Keratinocyte (primary cell): ENCODE results near the gene PGS1. TPM values are rescaled to one million over a fixed set of nuclear protein-coding genes. Genes with fewer than 3 reads are reported as not detected.

Source experiments
- DNase-seq: peaks from one replicate; pipeline ENCODE4 v3.0.0-alpha.2; 2011; ENCODE audit warnings: low read depth, missing footprints, low spot score
- FAIRE-seq: peaks from 2 replicates; lab custom pipeline; 2011; peaks lifted over from hg19 to GRCh38; lab: Jason Lieb, UNC
- H2AFZ ChIP-seq: 2 replicates; pipeline ENCODE4 v1.6.0; 2012; ENCODE audit warnings: low read length, control low read depth, inconsistent platforms; ENCODE audit not compliant: control insufficient read depth
- H3K27ac ChIP-seq: 2 replicates; pipeline ENCODE4 v1.5.1; 2011; ENCODE audit warnings: low read length; ENCODE audit not compliant: control insufficient read depth, insufficient read depth
- H3K27me3 ChIP-seq: 3 replicates; pipeline ENCODE4 v1.6.0; 2011; ENCODE audit warnings: low read length; ENCODE audit not compliant: control insufficient read depth, insufficient read depth; ENCODE audit errors: extremely low read depth
- H3K36me3 ChIP-seq, 2 experiments: 2 replicates in 1 of 2; 3 replicates in 1 of 2; pipeline ENCODE4 v1.5.1; 2011; ENCODE audit warnings: low read length in 2 of 2, mild to moderate bottlenecking in 1 of 2; ENCODE audit not compliant: control insufficient read depth in 2 of 2, insufficient read depth in 2 of 2; ENCODE audit errors: extremely low read depth in 1 of 2
- H3K4me1 ChIP-seq: 3 replicates; pipeline ENCODE4 v1.5.1; 2011; ENCODE audit warnings: low read length; ENCODE audit not compliant: control insufficient read depth, insufficient read depth; ENCODE audit errors: extremely low read depth
- H3K4me2 ChIP-seq: 3 replicates; pipeline ENCODE4 v1.6.0; 2011; ENCODE audit warnings: low read depth, low read length; ENCODE audit not compliant: control insufficient read depth, insufficient read depth; ENCODE audit errors: extremely low read depth
- H3K4me3 ChIP-seq, 3 experiments: fragments of 200-600 bp in 1 of 3; sonication (generic) in 1 of 3; 2 replicates in 2 of 3; 3 replicates in 1 of 3; pipeline ENCODE4 v1.5.1; 2011 to 2016; ENCODE audit warnings: low read length in 3 of 3, mild to moderate bottlenecking in 3 of 3, control low read depth in 2 of 3, inconsistent platforms in 1 of 3, low read depth in 1 of 3, mixed read lengths in 1 of 3, mixed run types in 1 of 3, moderate library complexity in 1 of 3; ENCODE audit not compliant: control insufficient read depth in 2 of 3, insufficient read depth in 2 of 3; ENCODE audit errors: extremely low read depth in 1 of 3
- H3K79me2 ChIP-seq: 2 replicates; pipeline ENCODE4 v1.6.0; 2012; ENCODE audit warnings: low read length; ENCODE audit not compliant: control insufficient read depth, insufficient read depth
- H3K9ac ChIP-seq: 3 replicates; pipeline ENCODE4 v1.6.0; 2011; ENCODE audit warnings: low read length; ENCODE audit not compliant: control insufficient read depth, insufficient read depth; ENCODE audit errors: extremely low read depth
- H3K9me1 ChIP-seq: 3 replicates; pipeline ENCODE4 v1.6.0; 2011; ENCODE audit warnings: low read length; ENCODE audit not compliant: control insufficient read depth, insufficient read depth; ENCODE audit errors: extremely low read depth
- H3K9me3 ChIP-seq: 2 replicates; pipeline ENCODE4 v1.5.1; 2012; ENCODE audit warnings: low read depth, low read length; ENCODE audit not compliant: control insufficient read depth
- H4K20me1 ChIP-seq: 3 replicates; pipeline ENCODE4 v1.6.0; 2011; ENCODE audit warnings: low read length; ENCODE audit not compliant: control insufficient read depth, insufficient read depth; ENCODE audit errors: extremely low read depth
- CTCF ChIP-seq, 3 experiments: IDR thresholded peaks in 1 of 3; conservative IDR thresholded peaks in 1 of 3; optimal IDR thresholded peaks in 1 of 3; 2 replicates in 2 of 3; 3 replicates in 1 of 3; pipeline versions ENCODE3 to v1.5.1; 2011; ENCODE audit warnings: low read length in 3 of 3, mild to moderate bottlenecking in 3 of 3, moderate library complexity in 2 of 3, control low read depth in 1 of 3, inconsistent platforms in 1 of 3; ENCODE audit not compliant: insufficient read depth in 2 of 3; ENCODE audit errors: extremely low read depth in 1 of 3
- EZH2 ChIP-seq: IDR thresholded peaks from one replicate; pipeline ENCODE4 v1.6.1; 2012; ENCODE audit warnings: inconsistent platforms, mild to moderate bottlenecking, low read length, moderate library complexity
- dilution Hi-C: fragments of 300-500 bp; cut with MboI; formaldehyde crosslinking; loops from one replicate; pipeline ENCODE4 v1.7.0; 2020; ENCODE audit warnings: low sequenced_read_pairs; ENCODE audit not compliant: extremely low pct_ligation_motif_present
- polyA plus RNA-seq, 5 experiments: library from polyadenylated mRNA; depleted of rRNA in 3 of 5; stranded (reverse) in 3 of 5; stranded (forward) in 1 of 5; unstranded in 1 of 5; fragments of >200 nt; gene quantifications; 1 replicate in 1 of 5; 2 replicates in 3 of 5; 3 replicates in 1 of 5; pipeline versions ENCODE4 v1.2.1 to v1.2.3, GENCODE V29; 2011 to 2012; ENCODE audit warnings: missing spikeins in 2 of 5, low read depth in 1 of 5, low replicate concordance in 1 of 5

Gene PGS1
- polyA plus RNA-seq, 1 donor (not counting 4 experiments of a cell fraction or from before 2014, with no cell fraction given), result 19.6 TPM

- TF ChIP-seq CTCF (optimal IDR thresholded peaks at IDR 0.05 in 1 of 3, IDR thresholded peaks at IDR 0.05 in 1 of 3, conservative IDR thresholded peaks at IDR 0.05 in 1 of 3; ENCODE audit: extremely low read depth in 1 of 3, insufficient read depth in 2 of 3, low read length in 3 of 3), result no peak
- no peak for TF ChIP-seq EZH2
- Histone ChIP-seq H3K27ac (peak overlapping the region; percentile 65), H3K9me3 (no peaks in the 10 kb centered on the region), H3K27me3 (no peaks in the 10 kb centered on the region), H3K4me1 (peaks cover 36% of the 10 kb centered on the region), H3K4me3 (no peak overlapping the region), H3K4me2 (peak overlapping the region; percentile 47), H4K20me1 (no peaks in the 10 kb centered on the region), H2AFZ (no peak overlapping the region), H3K9me1 (peaks cover 6% of the 10 kb centered on the region), H3K79me2 (peaks cover 17% of the 10 kb centered on the region), H3K9ac (peak overlapping the region; percentile 36), H3K36me3 (peaks cover 0 to 5% of the 10 kb centered on the region in 2 experiments)
- dilution Hi-C loops, result no loop called here
- FAIRE-seq, result peak; percentile 59
- no peak for DNase-seq
Measured at GRCh38 chr17:78375401-78376151, 2.9 kb upstream of the PGS1 start.

- dilution Hi-C loops, result no loop called here
- Histone ChIP-seq H3K27ac (peak overlapping the region; percentile 65), H4K20me1 (no peaks in the 10 kb centered on the region), H3K9ac (no peak overlapping the region), H3K4me3 (no peak overlapping the region), H3K4me2 (peak overlapping the region; percentile 47), H2AFZ (no peak overlapping the region), H3K27me3 (no peaks in the 10 kb centered on the region), H3K4me1 (peaks cover 38% of the 10 kb centered on the region), H3K9me3 (no peaks in the 10 kb centered on the region), H3K9me1 (peaks cover 6% of the 10 kb centered on the region), H3K36me3 (peaks cover under 1 to 5% of the 10 kb centered on the region in 2 experiments), H3K79me2 (peaks cover 23% of the 10 kb centered on the region)
- DNase-seq, result no peak
- no peak for FAIRE-seq
- TF ChIP-seq EZH2 (no peak), CTCF (optimal IDR thresholded peaks at IDR 0.05 in 1 of 3, IDR thresholded peaks at IDR 0.05 in 1 of 3, conservative IDR thresholded peaks at IDR 0.05 in 1 of 3; ENCODE audit: extremely low read depth in 1 of 3, insufficient read depth in 2 of 3, low read length in 3 of 3) (no peak)
Measured at GRCh38 chr17:78376161-78376560, 2.3 kb upstream of the PGS1 start.
